IPS-NIHi7 (cell line): ENCODE results near the gene GRHL3.
A peak's percentile ranks its signal among the peaks of the same experiment; 100 is the strongest.

Source experiments
- DNase-seq: peaks from one replicate; pipeline ENCODE4 v3.0.0; 2012; ENCODE audit warnings: mixed read lengths; ENCODE audit errors: extremely low spot score

Gene GRHL3

GRCh38 chr1:24293392-24294227, 25.5 kb upstream of the GRHL3 start:
- no peak for DNase-seq

GRCh38 chr1:24294228-24294672, 24.9 kb upstream of the GRHL3 start:
- no peak for DNase-seq

- DNase-seq, result no peak
Observed at GRCh38 chr1:24294716-24295371, 24.3 kb upstream of the GRHL3 start.

GRCh38 chr1:24295535-24295934, 23.6 kb upstream of the GRHL3 start:
- no peak for DNase-seq

GRCh38 chr1:24297187-24297851, 21.8 kb upstream of the GRHL3 start:
- no peak for DNase-seq

GRCh38 chr1:24297852-24298232, 21.3 kb upstream of the GRHL3 start:
- DNase-seq, result no peak

- DNase-seq, result no peak
Observed at GRCh38 chr1:24298606-24299005, 20.6 kb upstream of the GRHL3 start.

GRCh38 chr1:24299901-24300300, 19.3 kb upstream of the GRHL3 start:
- no peak for DNase-seq

GRCh38 chr1:24300971-24301784, 18.0 kb upstream of the GRHL3 start:
- DNase-seq, result no peak

GRCh38 chr1:24301785-24302175, 17.4 kb upstream of the GRHL3 start:
- no peak for DNase-seq

- no peak for DNase-seq
Observed at GRCh38 chr1:24302209-24302611, 16.9 kb upstream of the GRHL3 start.

GRCh38 chr1:24303600-24303999, 15.6 kb upstream of the GRHL3 start:
- DNase-seq, result no peak

GRCh38 chr1:24304763-24305162, 14.4 kb upstream of the GRHL3 start:
- DNase-seq, result no peak

GRCh38 chr1:24308365-24309015, 10.7 kb upstream of the GRHL3 start:
- DNase-seq, result peak; percentile 74

GRCh38 chr1:24309762-24310485, 9.2 kb upstream of the GRHL3 start:
- no peak for DNase-seq

- no peak for DNase-seq
Observed at GRCh38 chr1:24311234-24311633, 7.9 kb upstream of the GRHL3 start.

- DNase-seq, result no peak
Observed at GRCh38 chr1:24311741-24312140, 7.4 kb upstream of the GRHL3 start.

GRCh38 chr1:24315391-24315790, 3.8 kb upstream of the GRHL3 start:
- DNase-seq, result no peak

GRCh38 chr1:24316645-24317044, 2.5 kb upstream of the GRHL3 start:
- no peak for DNase-seq

- DNase-seq, result no peak
Observed at GRCh38 chr1:24317081-24317480, 2.1 kb upstream of the GRHL3 start.
